ENCODE measurements around the gene PIM1.

The PIM1 gene

GRCh38 chr6:37172912-37173492, 3.0 kb downstream of the PIM1 start:
- no peak for TF ChIP-seq CTCF (IDR thresholded peaks at IDR 0.05; ENCODE audit: low read depth, low read length)
- no peak for TF ChIP-seq EZH2phosphoT487 (IDR thresholded peaks at IDR 0.05; ENCODE audit: low read depth)
- peaks cover 56% of the 10 kb centered on the region for H3K4me1 ChIP-seq (ENCODE audit: low read length)
- peaks cover 64% of the 10 kb centered on the region for H3K36me3 ChIP-seq (replicated peaks; ENCODE audit: low read depth, low read length)
- no peaks in the 10 kb centered on the region for H3K27me3 ChIP-seq (ENCODE audit: low read depth, low read length)
- no peak overlapping the region for H2AFZ ChIP-seq (ENCODE audit: low read depth, low read length)
- peak overlapping the region; percentile 95 for H3K4me2 ChIP-seq (ENCODE audit: low read length)
- H4K20me1 ChIP-seq (ENCODE audit: insufficient read depth, low read length): peaks cover 39% of the 10 kb centered on the region
- no peaks in the 10 kb centered on the region for H3K9me3 ChIP-seq (ENCODE audit: insufficient read depth, low read length)
- H3K4me3 ChIP-seq (ENCODE audit: low read length): peak overlapping the region; percentile 89
- H3K9ac ChIP-seq (ENCODE audit: low read length): peak overlapping the region; percentile 100
- peak overlapping the region; percentile 95 for H3K27ac ChIP-seq (ENCODE audit: low read length)
- H3K79me2 ChIP-seq (ENCODE audit: low read length): peaks cover 74% of the 10 kb centered on the region

- Histone ChIP-seq H3K4me1 (ENCODE audit: low read length) (peaks cover 50% of the 10 kb centered on the region), H4K20me1 (ENCODE audit: insufficient read depth, low read length) (peaks cover 39% of the 10 kb centered on the region), H3K36me3 (replicated peaks; ENCODE audit: low read depth, low read length) (peaks cover 64% of the 10 kb centered on the region), H3K27me3 (ENCODE audit: low read depth, low read length) (no peaks in the 10 kb centered on the region), H3K27ac (ENCODE audit: low read length) (peak overlapping the region; percentile 95), H3K4me3 (ENCODE audit: low read length) (peak overlapping the region; percentile 89), H2AFZ (ENCODE audit: low read depth, low read length) (no peak overlapping the region), H3K9me3 (ENCODE audit: insufficient read depth, low read length) (no peaks in the 10 kb centered on the region), H3K9ac (ENCODE audit: low read length) (peak overlapping the region; percentile 100), H3K79me2 (ENCODE audit: low read length) (peaks cover 67% of the 10 kb centered on the region), H3K4me2 (ENCODE audit: low read length) (peak overlapping the region; percentile 95)
- no peak for TF ChIP-seq EZH2phosphoT487 (IDR thresholded peaks at IDR 0.05; ENCODE audit: low read depth)
- no peak for TF ChIP-seq CTCF (IDR thresholded peaks at IDR 0.05; ENCODE audit: low read depth, low read length)
Observed at GRCh38 chr6:37173493-37174195, 3.7 kb downstream of the PIM1 start.

- Histone ChIP-seq H3K9me3 (ENCODE audit: insufficient read depth, low read length) (no peaks in the 10 kb centered on the region), H2AFZ (ENCODE audit: low read depth, low read length) (no peak overlapping the region), H3K4me1 (ENCODE audit: low read length) (peaks cover 50% of the 10 kb centered on the region), H4K20me1 (ENCODE audit: insufficient read depth, low read length) (peaks cover 39% of the 10 kb centered on the region), H3K27ac (ENCODE audit: low read length) (peak overlapping the region; percentile 95), H3K79me2 (ENCODE audit: low read length) (peaks cover 62% of the 10 kb centered on the region), H3K4me3 (ENCODE audit: low read length) (peak overlapping the region; percentile 89), H3K36me3 (replicated peaks; ENCODE audit: low read depth, low read length) (peaks cover 64% of the 10 kb centered on the region), H3K4me2 (ENCODE audit: low read length) (peak overlapping the region; percentile 95), H3K9ac (ENCODE audit: low read length) (peak overlapping the region; percentile 100), H3K27me3 (ENCODE audit: low read depth, low read length) (no peaks in the 10 kb centered on the region)
- TF ChIP-seq CTCF (IDR thresholded peaks at IDR 0.05; ENCODE audit: low read depth, low read length) (no peak), EZH2phosphoT487 (IDR thresholded peaks at IDR 0.05; ENCODE audit: low read depth) (no peak)
Observed at GRCh38 chr6:37174196-37174514, 4.2 kb downstream of the PIM1 start.

GRCh38 chr6:37174515-37175331, 4.8 kb downstream of the PIM1 start:
- peak overlapping the region; percentile 95 for H3K4me2 ChIP-seq (ENCODE audit: low read length)
- H3K9me3 ChIP-seq (ENCODE audit: insufficient read depth, low read length): no peaks in the 10 kb centered on the region
- H3K4me1 ChIP-seq (ENCODE audit: low read length): peaks cover 50% of the 10 kb centered on the region
- H4K20me1 ChIP-seq (ENCODE audit: insufficient read depth, low read length): peaks cover 39% of the 10 kb centered on the region
- peak overlapping the region; percentile 89 for H3K4me3 ChIP-seq (ENCODE audit: low read length)
- no peak overlapping the region for H2AFZ ChIP-seq (ENCODE audit: low read depth, low read length)
- H3K9ac ChIP-seq (ENCODE audit: low read length): peak overlapping the region; percentile 100
- H3K27ac ChIP-seq (ENCODE audit: low read length): peak overlapping the region; percentile 95
- no peak for TF ChIP-seq EZH2phosphoT487 (IDR thresholded peaks at IDR 0.05; ENCODE audit: low read depth)
- no peak for TF ChIP-seq CTCF (IDR thresholded peaks at IDR 0.05; ENCODE audit: low read depth, low read length)
- H3K36me3 ChIP-seq (replicated peaks; ENCODE audit: low read depth, low read length): peaks cover 64% of the 10 kb centered on the region
- H3K27me3 ChIP-seq (ENCODE audit: low read depth, low read length): no peaks in the 10 kb centered on the region
- peaks cover 59% of the 10 kb centered on the region for H3K79me2 ChIP-seq (ENCODE audit: low read length)

Data from OCI-LY3 (cell line).